Measurements from ENCODE around the gene DGLUCY.

Gene DGLUCY

GRCh38 chr14:91255026-91255695, 141.3 kb downstream of the DGLUCY start:
- no peak overlapping the region for H3K27ac ChIP-seq
- TF ChIP-seq ZFX (IDR thresholded peaks at IDR 0.05; ENCODE audit: borderline replicate concordance) (no peak), CTCF (IDR thresholded peaks at IDR 0.05) (no peak)

GRCh38 chr14:91256661-91257060, 142.8 kb downstream of the DGLUCY start:
- no peak overlapping the region for H3K27ac ChIP-seq
- TF ChIP-seq ZFX (IDR thresholded peaks at IDR 0.05; ENCODE audit: borderline replicate concordance) (no peak), CTCF (IDR thresholded peaks at IDR 0.05) (no peak)

- no peak overlapping the region for H3K27ac ChIP-seq
- TF ChIP-seq ZFX (IDR thresholded peaks at IDR 0.05; ENCODE audit: borderline replicate concordance) (no peak), CTCF (IDR thresholded peaks at IDR 0.05) (no peak)
These were observed 143.6 kb downstream of the DGLUCY start for GRCh38 chr14:91257328-91258010.

GRCh38 chr14:91258011-91258618, 144.2 kb downstream of the DGLUCY start:
- TF ChIP-seq ZFX (IDR thresholded peaks at IDR 0.05; ENCODE audit: borderline replicate concordance) (no peak), CTCF (IDR thresholded peaks at IDR 0.05) (no peak)
- no peak overlapping the region for H3K27ac ChIP-seq

GRCh38 chr14:91258876-91259275, 145.0 kb downstream of the DGLUCY start:
- H3K27ac ChIP-seq: no peak overlapping the region
- TF ChIP-seq ZFX (IDR thresholded peaks at IDR 0.05; ENCODE audit: borderline replicate concordance) (no peak), CTCF (IDR thresholded peaks at IDR 0.05) (no peak)

GRCh38 chr14:91261115-91261514, 147.2 kb downstream of the DGLUCY start:
- H3K27ac ChIP-seq: no peak overlapping the region
- no peak for TF ChIP-seq ZFX (IDR thresholded peaks at IDR 0.05; ENCODE audit: borderline replicate concordance)
- no peak for TF ChIP-seq CTCF (IDR thresholded peaks at IDR 0.05)
